CD4-positive, alpha-beta T cell (primary cell): ENCODE results near the gene NIM1K. TPM values are rescaled to one million over a fixed set of nuclear protein-coding genes. Genes with fewer than 3 reads are reported as not detected.

Source experiments
- ATAC-seq: fragments of 200-7000 bp; cut with Tn5 transposase; one replicate; pipeline ENCODE4 v1.10.0; 2022; ENCODE audit warnings: mild to moderate bottlenecking; ENCODE audit not compliant: poor library complexity
- CTCF ChIA-PET: fragments of 350-600 bp; sonication (Branson Sonifier 250); formaldehyde crosslinking; loops from one replicate; lab custom pipeline; 2021; ENCODE audit warnings: antibody characterized with exemption, inconsistent platforms; lab: Charles Lee
- POLR2A ChIA-PET: fragments of 350-600 bp; sonication (Branson Sonifier 250); formaldehyde crosslinking; loops from one replicate; lab custom pipeline; 2021; ENCODE audit warnings: antibody characterized with exemption, inconsistent platforms; lab: Charles Lee
- DNase-seq, 14 experiments: peaks; one replicate each; pipeline ENCODE4 v3.0.0-alpha.2; 2013 to 2020; ENCODE audit warnings: mixed read lengths in 2 of 14
- H3K27ac ChIP-seq, 2 donors: one replicate each; pipeline versions ENCODE4 v1.5.1 to v1.7.0; 2013; ENCODE audit warnings: low read length in 2 of 2, low read depth in 1 of 2, mild to moderate bottlenecking in 1 of 2
- H3K27me3 ChIP-seq, 2 experiments: 1 replicate in 1 of 2; 2 replicates in 1 of 2; pipeline versions ENCODE4 v1.6.1 to v1.7.0; 2013; ENCODE audit warnings: low read length in 2 of 2, control low read depth in 1 of 2, mild to moderate bottlenecking in 1 of 2, moderate library complexity in 1 of 2; ENCODE audit not compliant: insufficient read depth in 2 of 2, control insufficient read depth in 1 of 2
- H3K36me3 ChIP-seq: one replicate; pipeline ENCODE4 v1.6.1; 2013; ENCODE audit warnings: low read length, control low read depth; ENCODE audit not compliant: insufficient read depth
- H3K4me1 ChIP-seq: one replicate; pipeline ENCODE4 v1.6.1; 2013; ENCODE audit warnings: low read length, control low read depth; ENCODE audit not compliant: insufficient read depth
- H3K4me3 ChIP-seq: one replicate; pipeline ENCODE4 v1.5.1; 2013; ENCODE audit warnings: mild to moderate bottlenecking, low read length, moderate library complexity
- H3K9me3 ChIP-seq, 2 experiments: 1 replicate in 1 of 2; 2 replicates in 1 of 2; pipeline versions ENCODE4 v1.6.1 to v1.7.0; 2013; ENCODE audit warnings: low read length in 2 of 2, mild to moderate bottlenecking in 2 of 2, control low read depth in 1 of 2, moderate library complexity in 1 of 2; ENCODE audit not compliant: control insufficient read depth in 1 of 2, insufficient read depth in 1 of 2
- H3K27ac Mint-ChIP-seq: one replicate; pipeline ENCODE4 v1.8.0; 2020; ENCODE audit warnings: mixed read lengths
- H3K27me3 Mint-ChIP-seq: one replicate; pipeline ENCODE4 v1.8.0; 2021; ENCODE audit warnings: mixed read lengths
- H3K36me3 Mint-ChIP-seq: one replicate; pipeline ENCODE4 v1.8.0; 2021; ENCODE audit warnings: low read depth, mixed read lengths
- H3K4me1 Mint-ChIP-seq: one replicate; pipeline ENCODE4 v1.8.0; 2021; ENCODE audit warnings: low read depth, mixed read lengths
- H3K4me3 Mint-ChIP-seq: one replicate; pipeline ENCODE4 v1.8.0; 2020; ENCODE audit warnings: mild to moderate bottlenecking, mixed read lengths
- H3K9me3 Mint-ChIP-seq: one replicate; pipeline ENCODE4 v1.8.0; 2020; ENCODE audit warnings: mixed read lengths
- CTCF ChIP-seq: fragments of 200-600 bp; IDR thresholded peaks from one replicate; pipeline ENCODE4 v1.8.0; 2022; ENCODE audit warnings: antibody characterized with exemption, mild to moderate bottlenecking
- intact Hi-C, 2 experiments: fragments of 100-400 bp; cut with DNase I in 1 of 2; cut with micrococcal nuclease in 1 of 2; formaldehyde crosslinking; loops; one replicate each; pipeline versions ENCODE4 v1.15.1 to v1.9.0; 2023 to 2025; cut with DNase I, micrococcal nuclease
- total RNA-seq, 174 experiments: library from RNA in 2 of 174; stranded (reverse) in 2 of 174; gene quantifications; one replicate each; pipeline ENCODE4 v1.2.3 and lab custom pipeline; 2021 to 2026

The NIM1K gene
- total RNA-seq, 2 experiments from 2014 or later: 0.08 to 0.44 TPM

GRCh38 chr5:43215073-43215631 lies 23.1 kb downstream of the NIM1K start:
- Histone ChIP-seq H3K9me3 (peaks cover 0 to 3% of the 10 kb centered on the region in 2 experiments), H3K36me3 (no peaks in the 10 kb centered on the region), H3K27ac (no peak overlapping the region), H3K4me1 (no peaks in the 10 kb centered on the region), H3K27me3 (no peaks in the 10 kb centered on the region), H3K4me3 (no peak overlapping the region)
- DNase-seq (peak in 1 of 14 experiments; percentile 8), ATAC-seq (no peak)
- no peaks in the 10 kb centered on the region for H3K9me3 Mint-ChIP-seq
- no peak for TF ChIP-seq CTCF
- H3K36me3 Mint-ChIP-seq: no peaks in the 10 kb centered on the region
- ChIA-PET CTCF (no interaction called here), POLR2A (no interaction called here)
- no peak overlapping the region for H3K27ac Mint-ChIP-seq
- H3K27me3 Mint-ChIP-seq: peaks cover 12% of the 10 kb centered on the region
- H3K4me3 Mint-ChIP-seq: no peak overlapping the region
- intact Hi-C loops: no loop called here
- H3K4me1 Mint-ChIP-seq: no peaks in the 10 kb centered on the region

GRCh38 chr5:43216941-43217340 lies 24.9 kb downstream of the NIM1K start:
- CTCF ChIA-PET: no interaction called here
- intact Hi-C loops: no loop called here
- no peak overlapping the region for H3K4me3 Mint-ChIP-seq
- POLR2A ChIA-PET: no interaction called here
- Histone ChIP-seq H3K4me3 (no peak overlapping the region), H3K27ac (no peak overlapping the region), H3K36me3 (no peaks in the 10 kb centered on the region), H3K4me1 (no peaks in the 10 kb centered on the region), H3K9me3 (peaks cover 0 to 3% of the 10 kb centered on the region in 2 experiments), H3K27me3 (no peaks in the 10 kb centered on the region)
- ATAC-seq (no peak), DNase-seq (no peak)
- H3K36me3 Mint-ChIP-seq: no peaks in the 10 kb centered on the region
- H3K27me3 Mint-ChIP-seq: no peaks in the 10 kb centered on the region
- H3K27ac Mint-ChIP-seq: no peak overlapping the region
- H3K9me3 Mint-ChIP-seq: no peaks in the 10 kb centered on the region
- no peak for TF ChIP-seq CTCF
- no peaks in the 10 kb centered on the region for H3K4me1 Mint-ChIP-seq

GRCh38 chr5:43219120-43219519 lies 27.1 kb downstream of the NIM1K start:
- no peak overlapping the region for H3K4me3 ChIP-seq
- H3K27ac Mint-ChIP-seq: no peak overlapping the region
- ATAC-seq: no peak
- intact Hi-C loops: no loop called here
- peaks cover 0 to 3% of the 10 kb centered on the region in 2 experiments for H3K9me3 ChIP-seq
- H3K36me3 ChIP-seq: no peaks in the 10 kb centered on the region
- CTCF ChIA-PET: no interaction called here
- H3K4me3 Mint-ChIP-seq: no peak overlapping the region
- no peak for TF ChIP-seq CTCF
- no peaks in the 10 kb centered on the region for H3K4me1 ChIP-seq
- DNase-seq: no peak
- no peaks in the 10 kb centered on the region for H3K36me3 Mint-ChIP-seq
- POLR2A ChIA-PET: no interaction called here
- H3K27me3 Mint-ChIP-seq: no peaks in the 10 kb centered on the region
- no peaks in the 10 kb centered on the region for H3K27me3 ChIP-seq
- H3K27ac ChIP-seq: no peak overlapping the region
- no peaks in the 10 kb centered on the region for H3K9me3 Mint-ChIP-seq
- H3K4me1 Mint-ChIP-seq: no peaks in the 10 kb centered on the region
